GM19328 (cell line): ENCODE results near the gene NBPF10.
"Not testable (repeated sequence)": the region's sequence is repeated elsewhere in the genome, so short reads cannot be mapped to it uniquely, and the experiment has no call there.

Experiments
- ATAC-seq: cut with Tn5 transposase; IDR thresholded peaks from one replicate; pipeline ENCODE4 v1.9.1; 2021; ENCODE audit warnings: mild to moderate bottlenecking, moderate library complexity; ENCODE audit not compliant: unreplicated experiment

Gene NBPF10, protein sequence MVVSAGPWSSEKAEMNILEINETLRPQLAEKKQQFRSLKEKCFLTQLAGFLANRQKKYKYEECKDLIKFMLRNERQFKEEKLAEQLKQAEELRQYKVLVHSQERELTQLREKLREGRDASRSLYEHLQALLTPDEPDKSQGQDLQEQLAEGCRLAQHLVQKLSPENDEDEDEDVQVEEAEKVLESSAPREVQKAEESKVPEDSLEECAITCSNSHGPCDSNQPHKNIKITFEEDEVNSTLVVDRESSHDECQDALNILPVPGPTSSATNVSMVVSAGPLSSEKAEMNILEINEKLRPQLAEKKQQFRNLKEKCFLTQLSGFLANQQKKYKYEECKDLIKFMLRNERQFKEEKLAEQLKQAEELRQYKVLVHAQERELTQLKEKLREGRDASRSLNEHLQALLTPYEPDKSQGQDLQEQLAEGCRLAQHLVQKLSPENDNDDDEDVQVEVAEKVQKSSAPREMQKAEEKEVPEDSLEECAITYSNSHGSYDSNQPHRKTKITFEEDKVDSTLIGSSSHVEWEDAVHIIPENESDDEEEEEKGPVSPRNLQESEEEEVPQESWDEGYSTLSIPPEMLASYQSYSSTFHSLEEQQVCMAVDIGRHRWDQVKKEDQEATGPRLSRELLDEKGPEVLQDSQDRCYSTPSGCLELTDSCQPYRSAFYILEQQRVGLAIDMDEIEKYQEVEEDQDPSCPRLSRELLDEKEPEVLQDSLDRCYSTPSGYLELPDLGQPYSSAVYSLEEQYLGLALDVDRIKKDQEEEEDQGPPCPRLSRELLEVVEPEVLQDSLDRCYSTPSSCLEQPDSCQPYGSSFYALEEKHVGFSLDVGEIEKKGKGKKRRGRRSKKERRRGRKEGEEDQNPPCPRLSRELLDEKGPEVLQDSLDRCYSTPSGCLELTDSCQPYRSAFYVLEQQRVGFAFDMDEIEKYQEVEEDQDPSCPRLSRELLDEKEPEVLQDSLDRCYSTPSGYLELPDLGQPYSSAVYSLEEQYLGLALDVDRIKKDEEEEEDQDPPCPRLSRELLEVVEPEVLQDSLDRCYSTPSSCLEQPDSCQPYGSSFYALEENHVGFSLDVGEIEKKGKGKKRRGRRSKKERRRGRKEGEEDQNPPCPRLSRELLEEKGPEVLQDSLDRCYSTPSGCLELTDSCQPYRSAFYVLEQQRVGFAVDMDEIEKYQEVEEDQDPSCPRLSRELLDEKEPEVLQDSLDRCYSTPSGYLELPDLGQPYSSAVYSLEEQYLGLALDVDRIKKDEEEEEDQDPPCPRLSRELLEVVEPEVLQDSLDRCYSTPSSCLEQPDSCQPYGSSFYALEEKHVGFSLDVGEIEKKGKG (N-terminal part only)

DNA sequence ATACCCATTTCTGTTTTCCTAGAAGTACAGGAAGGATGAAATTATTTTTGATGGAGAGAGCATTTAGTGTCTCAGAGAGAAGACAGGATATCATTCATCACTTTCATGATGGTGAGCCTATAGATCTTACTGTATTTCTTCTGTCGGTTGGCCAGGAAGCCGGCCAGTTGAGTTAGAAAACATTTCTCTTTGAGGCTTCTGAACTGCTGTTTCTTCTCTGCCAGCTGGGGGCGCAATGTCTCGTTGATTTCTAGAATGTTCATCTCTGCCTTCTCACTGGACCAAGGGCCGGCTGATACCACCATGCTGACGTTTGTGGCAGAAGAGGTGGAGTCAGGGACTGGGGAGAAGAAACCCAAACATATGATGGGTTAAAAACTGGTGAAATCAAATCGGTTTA lies at the start of gene NBPF10:
TSS of gene NBPF10 (minus strand) at position 340 of the 400 bp plus-strand sequence. CDS start at position 305, 35 bp downstream.
- not testable (repeated sequence) for ATAC-seq

DNA sequence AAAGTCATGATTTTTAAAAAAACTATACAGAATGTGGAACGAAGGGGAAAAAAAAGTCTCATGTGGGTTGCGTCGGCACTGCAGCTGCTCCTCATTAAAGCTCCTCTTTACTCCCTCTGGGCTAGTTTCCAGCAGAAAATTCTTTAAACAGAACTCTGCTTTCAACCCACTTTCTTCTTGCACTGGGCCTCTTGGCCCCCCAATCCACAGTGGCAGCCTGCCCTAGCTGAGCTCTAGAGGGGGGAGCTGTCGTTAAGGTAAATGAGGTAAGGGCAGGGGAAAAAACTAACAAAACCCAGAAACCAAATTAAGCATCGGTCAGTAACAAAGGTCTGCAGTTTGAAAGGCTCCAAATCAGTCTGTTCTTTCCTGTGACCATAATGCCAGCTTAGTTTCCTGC lies 29.9 kb upstream of the NBPF10 start:
- not testable (repeated sequence) for ATAC-seq

DNA sequence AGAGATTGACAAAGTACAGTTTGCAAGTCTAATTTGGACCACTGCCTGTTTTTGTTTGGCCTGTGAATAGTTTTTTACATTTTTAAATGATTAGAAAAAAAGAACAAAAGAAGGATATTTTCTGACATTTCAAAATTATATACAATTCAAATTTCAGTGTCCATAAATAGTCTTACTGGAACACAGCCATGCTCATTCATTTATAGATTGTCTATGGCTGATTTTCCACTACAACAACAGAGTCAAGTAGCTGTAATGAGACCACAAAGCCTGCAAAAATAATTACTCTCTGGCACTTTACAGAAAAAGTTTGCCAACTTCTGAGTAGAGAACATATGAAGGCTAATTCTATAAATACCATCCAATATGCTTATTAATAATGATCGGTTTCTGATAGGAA lies 23.1 kb upstream of the NBPF10 start:
- not testable (repeated sequence) for ATAC-seq

DNA sequence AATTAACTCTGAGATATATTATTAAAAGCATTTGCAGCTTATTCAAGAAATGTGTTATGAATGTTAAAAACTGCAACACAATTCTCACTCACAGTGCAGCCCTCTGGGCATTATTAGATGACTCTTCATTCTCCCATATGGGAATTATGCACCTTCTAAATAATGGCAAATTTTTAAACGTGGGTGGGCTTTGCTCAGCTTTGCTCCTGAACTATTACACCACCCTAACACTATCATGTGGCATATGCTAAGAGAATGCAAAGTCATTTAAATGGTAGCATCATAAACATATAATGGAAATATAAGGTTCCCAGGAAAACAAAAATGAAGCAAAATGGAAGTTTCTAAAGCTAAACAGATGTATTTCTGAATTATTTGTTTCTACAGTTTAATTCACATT lies 22.7 kb upstream of the NBPF10 start:
- not testable (repeated sequence) for ATAC-seq
